Measurements from ENCODE around the gene SNX3.

GRCh38 chr6:108180266-108180665 is 80.6 kb downstream of the SNX3 start:
- TF ChIP-seq SETDB1 (IDR thresholded peaks at IDR 0.05; ENCODE audit: insufficient read length, low read length) (no peak), ZNF335 (tag by site-specific recombination; conservative IDR thresholded peaks at IDR 0.05) (no peak)
- TF ChIP-seq, protein P1, sequence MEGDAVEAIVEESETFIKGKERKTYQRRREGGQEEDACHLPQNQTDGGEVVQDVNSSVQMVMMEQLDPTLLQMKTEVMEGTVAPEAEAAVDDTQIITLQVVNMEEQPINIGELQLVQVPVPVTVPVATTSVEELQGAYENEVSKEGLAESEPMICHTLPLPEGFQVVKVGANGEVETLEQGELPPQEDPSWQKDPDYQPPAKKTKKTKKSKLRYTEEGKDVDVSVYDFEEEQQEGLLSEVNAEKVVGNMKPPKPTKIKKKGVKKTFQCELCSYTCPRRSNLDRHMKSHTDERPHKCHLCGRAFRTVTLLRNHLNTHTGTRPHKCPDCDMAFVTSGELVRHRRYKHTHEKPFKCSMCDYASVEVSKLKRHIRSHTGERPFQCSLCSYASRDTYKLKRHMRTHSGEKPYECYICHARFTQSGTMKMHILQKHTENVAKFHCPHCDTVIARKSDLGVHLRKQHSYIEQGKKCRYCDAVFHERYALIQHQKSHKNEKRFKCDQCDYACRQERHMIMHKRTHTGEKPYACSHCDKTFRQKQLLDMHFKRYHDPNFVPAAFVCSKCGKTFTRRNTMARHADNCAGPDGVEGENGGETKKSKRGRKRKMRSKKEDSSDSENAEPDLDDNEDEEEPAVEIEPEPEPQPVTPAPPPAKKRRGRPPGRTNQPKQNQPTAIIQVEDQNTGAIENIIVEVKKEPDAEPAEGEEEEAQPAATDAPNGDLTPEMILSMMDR (tag by site-specific recombination; IDR thresholded peaks at IDR 0.05), result no peak

All from HEK293 (cell line).